HepG2 (cell line): ENCODE results near the gene PPM1M. TPM values are rescaled to one million over a fixed set of nuclear protein-coding genes. Genes with fewer than 3 reads are reported as not detected.

Source experiments
- BRD4 ChIP-seq: sonication (generic); formaldehyde crosslinking; IDR thresholded peaks from 2 replicates; pipeline ENCODE4 v1.4.0; 2020; ENCODE audit warnings: missing genetic modification reagents
- CREM ChIP-seq, 2 experiments: sonication (generic) in 1 of 2; formaldehyde crosslinking in 1 of 2; IDR thresholded peaks; 2 replicates each; pipeline versions ENCODE4 v1.4.0 to v1.6.1; 2016 to 2020; ENCODE audit warnings: antibody characterized with exemption in 1 of 2, mild to moderate bottlenecking in 1 of 2, missing genetic modification reagents in 1 of 2
- DMAP1 ChIP-seq: IDR thresholded peaks from 2 replicates; pipeline ENCODE4 v1.6.1; 2016
- GTF2F1 ChIP-seq: fragments of 150-350 bp; IDR thresholded peaks from 2 replicates; pipeline ENCODE4 v1.6.1; 2014; ENCODE audit warnings: low read length
- HNRNPLL ChIP-seq: fragments of 200-400 bp; formaldehyde crosslinking; IDR thresholded peaks from 2 replicates; pipeline ENCODE4 v1.6.1; 2017; ENCODE audit warnings: mild to moderate bottlenecking, low read depth, low read length; ENCODE audit not compliant: poor library complexity, severe bottlenecking
- HOXA9 ChIP-seq: sonication (generic); formaldehyde crosslinking; IDR thresholded peaks from 2 replicates; pipeline ENCODE4 v1.8.1; 2022; ENCODE audit warnings: missing genetic modification reagents, mild to moderate bottlenecking, moderate library complexity, borderline replicate concordance
- NCOA5 ChIP-seq: sonication (generic); formaldehyde crosslinking; IDR thresholded peaks from 2 replicates; pipeline ENCODE4 v1.4.0; 2020; ENCODE audit warnings: missing genetic modification reagents
- NFKB2 ChIP-seq: sonication (generic); formaldehyde crosslinking; IDR thresholded peaks from 2 replicates; pipeline ENCODE4 v1.4.0; 2020; ENCODE audit warnings: missing genetic modification reagents, borderline replicate concordance
- POLR2A ChIP-seq, 2 experiments: IDR thresholded peaks; 2 replicates each; pipeline ENCODE4 v1.6.1; 2011; ENCODE audit warnings: low read depth in 2 of 2, low read length in 2 of 2, mild to moderate bottlenecking in 1 of 2, moderate library complexity in 1 of 2; ENCODE audit not compliant: insufficient read depth in 1 of 2
- SAFB2 ChIP-seq: sonication (generic); formaldehyde crosslinking; IDR thresholded peaks from 2 replicates; pipeline ENCODE4 v1.5.1; 2020; ENCODE audit warnings: missing genetic modification reagents, low read depth, mild to moderate bottlenecking, borderline replicate concordance
- SCMH1 ChIP-seq: sonication (generic); formaldehyde crosslinking; IDR thresholded peaks from 2 replicates; pipeline ENCODE4 v1.9.0; 2021; ENCODE audit warnings: missing genetic modification reagents, mild to moderate bottlenecking, borderline replicate concordance
- SKI ChIP-seq: fragments of 450-650 bp; IDR thresholded peaks from one replicate; pipeline ENCODE4 v1.6.1; 2018; ENCODE audit warnings: mild to moderate bottlenecking; ENCODE audit not compliant: partially characterized antibody
- XRCC5 ChIP-seq: fragments of 200-400 bp; formaldehyde crosslinking; optimal IDR thresholded peaks from 2 replicates; pipeline ENCODE3; 2017; ENCODE audit warnings: mild to moderate bottlenecking, low read length
- ZBTB7A ChIP-seq: sonication (generic); formaldehyde crosslinking; IDR thresholded peaks from 2 replicates; pipeline ENCODE4 v1.8.0; 2022; ENCODE audit warnings: mild to moderate bottlenecking, missing genetic modification reagents
- ZNF256 ChIP-seq: sonication (generic); formaldehyde crosslinking; conservative IDR thresholded peaks from 2 replicates; pipeline ENCODE4 v1.4.0; 2020; ENCODE audit warnings: missing genetic modification reagents
- ZNF563 ChIP-seq: sonication (generic); formaldehyde crosslinking; IDR thresholded peaks from 2 replicates; pipeline ENCODE4 v1.8.0; 2022; ENCODE audit warnings: mild to moderate bottlenecking, moderate library complexity, missing genetic modification reagents
- ZNF749 ChIP-seq: sonication (generic); formaldehyde crosslinking; IDR thresholded peaks from 2 replicates; pipeline ENCODE4 v1.8.0; 2022; ENCODE audit warnings: mild to moderate bottlenecking, missing genetic modification reagents, moderate library complexity, borderline replicate concordance
- ZNF782 ChIP-seq: sonication (generic); formaldehyde crosslinking; IDR thresholded peaks from 2 replicates; pipeline ENCODE4 v1.4.0; 2020; ENCODE audit warnings: missing genetic modification reagents, mild to moderate bottlenecking, borderline replicate concordance
- ZNF816 ChIP-seq: sonication (generic); formaldehyde crosslinking; IDR thresholded peaks from 2 replicates; pipeline ENCODE4 v1.8.0; 2022; ENCODE audit warnings: missing genetic modification reagents, mild to moderate bottlenecking, borderline replicate concordance
- polyA plus RNA-seq, 8 experiments: library from polyadenylated mRNA; depleted of rRNA in 3 of 8; stranded (reverse) in 7 of 8; unstranded in 1 of 8; fragments of >200 nt; fragmentation: Illumina TruSeq in 4 of 8; extraction: Trizol in 4 of 8; gene quantifications; 2 replicates each; pipeline versions ENCODE4 v1.2.1 to v1.2.3, GENCODE V29; 2011 to 2016; ENCODE audit warnings: low read depth in 4 of 8, missing spikeins in 1 of 8, mixed read lengths in 1 of 8; ENCODE audit not compliant: insufficient read depth in 1 of 8
- total RNA-seq, 5 experiments: library from RNA; depleted of rRNA; stranded (reverse); fragments of >200 nt; fragmentation: Illumina TruSeq; extraction: Trizol; gene quantifications; 2 replicates each; pipeline ENCODE4 v1.2.3, GENCODE V29; 2016; ENCODE audit warnings: low read depth in 1 of 5
- TF ChIP-seq, protein P1 (sequence below): sonication (generic); formaldehyde crosslinking; IDR thresholded peaks from 2 replicates; pipeline ENCODE4 v1.8.1; 2022; ENCODE audit warnings: low read depth, mild to moderate bottlenecking, missing genetic modification reagents
- TF ChIP-seq, protein P2 (sequence below), 2 experiments: sonication (generic) in 1 of 2; formaldehyde crosslinking in 1 of 2; IDR thresholded peaks; 2 replicates each; pipeline versions ENCODE4 v1.4.0 to v1.6.1; 2018 to 2020; ENCODE audit warnings: missing genetic modification reagents in 2 of 2, borderline replicate concordance in 1 of 2, low read depth in 1 of 2, mild to moderate bottlenecking in 1 of 2, missing biosample characterization in 1 of 2
- TF ChIP-seq, protein P3 (sequence below): sonication (generic); formaldehyde crosslinking; IDR thresholded peaks from 2 replicates; pipeline ENCODE4 v1.4.0; 2020; ENCODE audit warnings: mild to moderate bottlenecking, missing genetic modification reagents
- TF ChIP-seq, protein P4 (sequence below): sonication (generic); formaldehyde crosslinking; conservative IDR thresholded peaks from 2 replicates; pipeline ENCODE4 v1.8.0; 2022; ENCODE audit warnings: mild to moderate bottlenecking, moderate library complexity, missing genetic modification reagents

PPM1M gene
- total and polyA plus RNA-seq, 2 of the 13 experiments (the other 11 are each of a cell fraction or from before 2014, with no cell fraction given) = 2.5 to 5.9 TPM

DNA sequence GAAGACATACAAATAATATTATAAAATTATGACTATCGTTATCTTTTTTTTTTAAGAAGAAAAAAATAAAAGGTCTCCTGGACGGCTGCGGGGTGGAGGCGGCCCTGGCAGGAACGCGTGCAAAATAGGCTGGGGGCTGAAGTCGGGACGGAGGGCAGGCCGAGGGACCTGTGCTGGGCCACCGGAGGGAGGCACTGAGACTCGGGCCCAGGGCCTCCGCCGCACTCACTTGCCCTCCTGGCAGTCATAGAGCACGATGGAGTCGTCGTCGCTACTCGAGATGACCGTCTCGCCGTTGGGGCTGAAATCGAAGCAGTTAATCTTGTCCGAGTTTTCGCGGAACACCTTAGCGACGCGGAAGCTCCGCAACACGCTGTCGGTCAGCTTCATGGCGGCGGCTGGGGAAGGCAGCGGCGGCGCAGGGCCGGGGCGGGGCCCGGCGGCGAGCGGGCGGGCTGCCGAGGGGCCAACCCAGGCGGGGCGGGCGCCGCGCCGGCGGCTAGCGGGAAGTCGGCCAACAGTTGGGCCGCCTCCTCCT lies 32.5 kb downstream of the PPM1M start (continued):
- TF ChIP-seq HNRNPLL (peak; percentile 44), ZNF816 (CRISPR knock-in tag) (0 out of 2 replicates have a peak, but pooled peaks have one; percentile 69), DMAP1 (CRISPR knock-in tag) (peak; percentile 87), ZNF749 (no peak), SCMH1 (CRISPR knock-in tag) (no peak), HOXA9 (CRISPR knock-in tag) (no peak), NCOA5 (no peak), SKI (peak; percentile 43), ZNF256 (no peak), XRCC5 (peak; percentile 11), POLR2A (IDR thresholded peaks at IDR 0.05; ENCODE audit: insufficient read depth in 1 of 2, low read depth in 2 of 2, low read length in 2 of 2) (peak in 1 of 2 experiments; percentile 78; a peak in 2 of 4 replicates), SAFB2 (CRISPR knock-in tag) (no peak), ZNF782 (0 out of 2 replicates have a peak, but pooled peaks have one; percentile 9), ZBTB7A (0 out of 2 replicates have a peak, but pooled peaks have one; percentile 18), ZNF563 (CRISPR knock-in tag) (peak; percentile 44; the same call in 1 of the 2 replicates), NFKB2 (CRISPR knock-in tag) (0 out of 2 replicates have a peak, but pooled peaks have one; percentile 5), GTF2F1 (no peak), CREM (IDR thresholded peaks at IDR 0.05) (0 out of 2 replicates have a peak, but pooled peaks have one; percentile 4), CREM (CRISPR knock-in tag; IDR thresholded peaks at IDR 0.05) (no peak), BRD4 (CRISPR knock-in tag) (0 out of 2 replicates have a peak, but pooled peaks have one; percentile 15)
- TF ChIP-seq, protein P1, sequence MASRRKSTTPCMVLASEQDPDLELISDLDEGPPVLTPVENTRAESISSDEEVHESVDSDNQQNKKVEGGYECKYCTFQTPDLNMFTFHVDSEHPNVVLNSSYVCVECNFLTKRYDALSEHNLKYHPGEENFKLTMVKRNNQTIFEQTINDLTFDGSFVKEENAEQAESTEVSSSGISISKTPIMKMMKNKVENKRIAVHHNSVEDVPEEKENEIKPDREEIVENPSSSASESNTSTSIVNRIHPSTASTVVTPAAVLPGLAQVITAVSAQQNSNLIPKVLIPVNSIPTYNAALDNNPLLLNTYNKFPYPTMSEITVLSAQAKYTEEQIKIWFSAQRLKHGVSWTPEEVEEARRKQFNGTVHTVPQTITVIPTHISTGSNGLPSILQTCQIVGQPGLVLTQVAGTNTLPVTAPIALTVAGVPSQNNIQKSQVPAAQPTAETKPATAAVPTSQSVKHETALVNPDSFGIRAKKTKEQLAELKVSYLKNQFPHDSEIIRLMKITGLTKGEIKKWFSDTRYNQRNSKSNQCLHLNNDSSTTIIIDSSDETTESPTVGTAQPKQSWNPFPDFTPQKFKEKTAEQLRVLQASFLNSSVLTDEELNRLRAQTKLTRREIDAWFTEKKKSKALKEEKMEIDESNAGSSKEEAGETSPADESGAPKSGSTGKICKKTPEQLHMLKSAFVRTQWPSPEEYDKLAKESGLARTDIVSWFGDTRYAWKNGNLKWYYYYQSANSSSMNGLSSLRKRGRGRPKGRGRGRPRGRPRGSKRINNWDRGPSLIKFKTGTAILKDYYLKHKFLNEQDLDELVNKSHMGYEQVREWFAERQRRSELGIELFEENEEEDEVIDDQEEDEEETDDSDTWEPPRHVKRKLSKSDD (CRISPR knock-in tag) = peak; percentile 68; the same call in 1 of the 2 replicates
- TF ChIP-seq, protein P2, sequence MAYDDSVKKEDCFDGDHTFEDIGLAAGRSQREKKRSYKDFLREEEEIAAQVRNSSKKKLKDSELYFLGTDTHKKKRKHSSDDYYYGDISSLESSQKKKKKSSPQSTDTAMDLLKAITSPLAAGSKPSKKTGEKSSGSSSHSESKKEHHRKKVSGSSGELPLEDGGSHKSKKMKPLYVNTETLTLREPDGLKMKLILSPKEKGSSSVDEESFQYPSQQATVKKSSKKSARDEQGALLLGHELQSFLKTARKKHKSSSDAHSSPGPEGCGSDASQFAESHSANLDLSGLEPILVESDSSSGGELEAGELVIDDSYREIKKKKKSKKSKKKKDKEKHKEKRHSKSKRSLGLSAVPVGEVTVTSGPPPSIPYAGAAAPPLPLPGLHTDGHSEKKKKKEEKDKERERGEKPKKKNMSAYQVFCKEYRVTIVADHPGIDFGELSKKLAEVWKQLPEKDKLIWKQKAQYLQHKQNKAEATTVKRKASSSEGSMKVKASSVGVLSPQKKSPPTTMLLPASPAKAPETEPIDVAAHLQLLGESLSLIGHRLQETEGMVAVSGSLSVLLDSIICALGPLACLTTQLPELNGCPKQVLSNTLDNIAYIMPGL (CRISPR knock-in tag; IDR thresholded peaks at IDR 0.05; ENCODE audit: borderline replicate concordance in 1 of 2, low read depth in 1 of 2) = 0 out of 4 replicates have a peak, but pooled peaks of 1 of the 2 experiments have one; percentile 42
- TF ChIP-seq, protein P3, sequence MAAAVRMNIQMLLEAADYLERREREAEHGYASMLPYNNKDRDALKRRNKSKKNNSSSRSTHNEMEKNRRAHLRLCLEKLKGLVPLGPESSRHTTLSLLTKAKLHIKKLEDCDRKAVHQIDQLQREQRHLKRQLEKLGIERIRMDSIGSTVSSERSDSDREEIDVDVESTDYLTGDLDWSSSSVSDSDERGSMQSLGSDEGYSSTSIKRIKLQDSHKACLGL (CRISPR knock-in tag) = peak; percentile 42
- TF ChIP-seq, protein P4, sequence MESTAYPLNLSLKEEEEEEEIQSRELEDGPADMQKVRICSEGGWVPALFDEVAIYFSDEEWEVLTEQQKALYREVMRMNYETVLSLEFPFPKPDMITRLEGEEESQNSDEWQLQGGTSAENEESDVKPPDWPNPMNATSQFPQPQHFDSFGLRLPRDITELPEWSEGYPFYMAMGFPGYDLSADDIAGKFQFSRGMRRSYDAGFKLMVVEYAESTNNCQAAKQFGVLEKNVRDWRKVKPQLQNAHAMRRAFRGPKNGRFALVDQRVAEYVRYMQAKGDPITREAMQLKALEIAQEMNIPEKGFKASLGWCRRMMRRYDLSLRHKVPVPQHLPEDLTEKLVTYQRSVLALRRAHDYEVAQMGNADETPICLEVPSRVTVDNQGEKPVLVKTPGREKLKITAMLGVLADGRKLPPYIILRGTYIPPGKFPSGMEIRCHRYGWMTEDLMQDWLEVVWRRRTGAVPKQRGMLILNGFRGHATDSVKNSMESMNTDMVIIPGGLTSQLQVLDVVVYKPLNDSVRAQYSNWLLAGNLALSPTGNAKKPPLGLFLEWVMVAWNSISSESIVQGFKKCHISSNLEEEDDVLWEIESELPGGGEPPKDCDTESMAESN (CRISPR knock-in tag) = peak; percentile 40; the same call in 1 of the 2 replicates
